Measurements from ENCODE around the gene ZNF365. TPM values are rescaled to one million over a fixed set of nuclear protein-coding genes. Genes with fewer than 3 reads are reported as not detected.
"Not testable (repeated sequence)": the region's sequence is repeated elsewhere in the genome, so short reads cannot be mapped to it uniquely, and the experiment has no call there.

ZNF365 gene
- total RNA-seq, 1 donor from 2014 or later: 0.74 TPM

GRCh38 chr10:62343000-62343399, 31.2 kb upstream of the ZNF365 start:
- no peak for DNase-seq (ENCODE audit: extremely low spot score in 2 of 2)
- Histone ChIP-seq H3K27ac (no peak overlapping the region), H3K36me3 (no peaks in the 10 kb centered on the region), H3K9me3 (no peaks in the 10 kb centered on the region), H3K27me3 (no peaks in the 10 kb centered on the region), H3K4me3 (no peak overlapping the region), H3K4me1 (no peaks in the 10 kb centered on the region)
- intact Hi-C loops (cut with DNase I): no loop called here
- TF ChIP-seq POLR2AphosphoS5 (IDR thresholded peaks at IDR 0.05; ENCODE audit: insufficient read depth in 1 of 2, low read depth in 1 of 2): no peak
- TF ChIP-seq, protein P1, sequence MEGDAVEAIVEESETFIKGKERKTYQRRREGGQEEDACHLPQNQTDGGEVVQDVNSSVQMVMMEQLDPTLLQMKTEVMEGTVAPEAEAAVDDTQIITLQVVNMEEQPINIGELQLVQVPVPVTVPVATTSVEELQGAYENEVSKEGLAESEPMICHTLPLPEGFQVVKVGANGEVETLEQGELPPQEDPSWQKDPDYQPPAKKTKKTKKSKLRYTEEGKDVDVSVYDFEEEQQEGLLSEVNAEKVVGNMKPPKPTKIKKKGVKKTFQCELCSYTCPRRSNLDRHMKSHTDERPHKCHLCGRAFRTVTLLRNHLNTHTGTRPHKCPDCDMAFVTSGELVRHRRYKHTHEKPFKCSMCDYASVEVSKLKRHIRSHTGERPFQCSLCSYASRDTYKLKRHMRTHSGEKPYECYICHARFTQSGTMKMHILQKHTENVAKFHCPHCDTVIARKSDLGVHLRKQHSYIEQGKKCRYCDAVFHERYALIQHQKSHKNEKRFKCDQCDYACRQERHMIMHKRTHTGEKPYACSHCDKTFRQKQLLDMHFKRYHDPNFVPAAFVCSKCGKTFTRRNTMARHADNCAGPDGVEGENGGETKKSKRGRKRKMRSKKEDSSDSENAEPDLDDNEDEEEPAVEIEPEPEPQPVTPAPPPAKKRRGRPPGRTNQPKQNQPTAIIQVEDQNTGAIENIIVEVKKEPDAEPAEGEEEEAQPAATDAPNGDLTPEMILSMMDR (IDR thresholded peaks at IDR 0.05): no peak

DNA sequence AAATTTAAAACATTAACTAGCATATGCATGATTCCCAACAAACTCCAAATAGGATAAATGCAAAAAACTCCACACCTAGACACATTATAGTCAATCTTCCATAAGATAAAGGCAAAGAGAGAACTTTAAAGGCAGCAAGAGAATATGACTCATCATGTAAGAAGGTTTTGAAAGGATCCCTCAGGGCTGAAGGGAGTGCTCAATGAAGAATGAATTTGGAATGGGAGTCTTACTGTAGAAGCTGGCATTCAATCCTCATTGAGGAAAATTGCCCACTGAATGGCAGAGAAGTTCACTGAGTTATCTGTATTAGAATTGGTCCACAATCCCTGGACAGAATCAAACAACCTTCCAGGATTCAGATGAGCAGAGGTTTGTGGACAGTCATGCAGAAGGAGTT, 26.1 kb upstream of the ZNF365 start:
- H3K27me3 ChIP-seq: no peaks in the 10 kb centered on the region
- intact Hi-C loops (cut with DNase I): no loop called here
- H3K36me3 ChIP-seq: no peaks in the 10 kb centered on the region
- H3K9me3 ChIP-seq: no peaks in the 10 kb centered on the region
- H3K27ac ChIP-seq: no peak overlapping the region
- H3K4me3 ChIP-seq: no peak overlapping the region
- TF ChIP-seq POLR2AphosphoS5 (IDR thresholded peaks at IDR 0.05; ENCODE audit: insufficient read depth in 1 of 2, low read depth in 1 of 2) (no peak), POLR2A (IDR thresholded peaks at IDR 0.05) (no peak)
- TF ChIP-seq, protein P1 (IDR thresholded peaks at IDR 0.05): no peak
- DNase-seq (ENCODE audit: extremely low spot score in 2 of 2): no peak
- H3K4me1 ChIP-seq: no peaks in the 10 kb centered on the region

DNA sequence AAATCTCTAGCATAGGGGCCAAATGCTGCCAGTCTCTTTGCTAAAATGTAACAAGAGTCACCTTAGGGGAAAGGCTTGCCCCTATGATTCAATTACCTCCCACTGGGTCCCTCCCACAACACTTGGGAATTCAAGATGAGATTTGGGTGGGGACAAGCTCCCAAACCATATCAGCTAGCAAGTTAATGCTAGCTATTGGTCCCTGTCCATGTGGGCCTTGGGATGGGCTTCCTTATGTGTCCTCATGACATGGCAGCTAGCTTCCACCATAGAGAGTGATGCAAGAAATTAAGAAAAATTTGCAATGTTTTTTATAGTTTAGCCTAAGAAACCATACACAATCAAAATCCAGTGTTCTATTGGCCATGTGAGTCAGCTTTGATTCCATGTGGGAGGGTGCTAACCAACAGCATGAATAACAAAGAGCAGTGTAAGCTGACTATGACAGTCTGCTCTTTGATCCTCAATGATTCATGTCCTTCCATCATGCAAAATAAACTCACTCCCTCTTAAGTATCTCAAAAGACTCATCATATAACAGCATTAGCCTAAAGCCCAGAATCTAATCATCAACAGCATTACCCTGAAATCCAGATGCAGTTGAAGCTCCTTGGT, 21.7 kb upstream of the ZNF365 start:
- DNase-seq (ENCODE audit: extremely low spot score in 2 of 2): no peak
- intact Hi-C loops (cut with DNase I): no loop called here
- no peaks in the 10 kb centered on the region for H3K27me3 ChIP-seq
- no peaks in the 10 kb centered on the region for H3K36me3 ChIP-seq
- H3K4me1 ChIP-seq: no peaks in the 10 kb centered on the region
- H3K9me3 ChIP-seq: no peaks in the 10 kb centered on the region
- H3K27ac ChIP-seq: no peak overlapping the region
- no peak overlapping the region for H3K4me3 ChIP-seq
- TF ChIP-seq, protein P1 (IDR thresholded peaks at IDR 0.05): no peak

DNA sequence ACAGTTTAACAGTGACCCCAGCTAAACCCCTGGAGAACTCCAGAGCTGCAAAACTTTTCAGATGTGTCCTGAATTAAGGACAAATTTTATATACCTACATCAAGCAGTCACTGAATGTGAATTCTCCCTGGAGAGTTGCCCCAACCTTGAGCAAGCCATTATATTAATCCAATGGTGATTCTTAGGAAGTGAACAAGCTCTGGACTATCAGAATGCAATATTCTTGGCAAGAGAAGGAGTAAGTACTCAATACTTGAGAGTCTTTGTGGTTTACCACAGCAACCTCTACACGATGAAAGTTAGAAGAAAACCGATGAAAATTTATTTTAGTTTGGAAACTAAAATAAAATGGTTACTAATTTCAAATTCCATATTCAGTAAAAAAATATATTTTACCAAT, 19.3 kb upstream of the ZNF365 start:
- Histone ChIP-seq H3K27ac (no peak overlapping the region), H3K36me3 (no peaks in the 10 kb centered on the region), H3K4me3 (no peak overlapping the region), H3K9me3 (no peaks in the 10 kb centered on the region), H3K4me1 (no peaks in the 10 kb centered on the region), H3K27me3 (no peaks in the 10 kb centered on the region)
- no peak for DNase-seq (ENCODE audit: extremely low spot score in 2 of 2)
- no peak for TF ChIP-seq POLR2AphosphoS5 (IDR thresholded peaks at IDR 0.05; ENCODE audit: insufficient read depth in 1 of 2, low read depth in 1 of 2)
- intact Hi-C loops (cut with DNase I): no loop called here

- intact Hi-C loops (cut with DNase I): no loop called here
- TF ChIP-seq, protein P1 (IDR thresholded peaks at IDR 0.05): no peak
- no peak for TF ChIP-seq POLR2AphosphoS5 (IDR thresholded peaks at IDR 0.05; ENCODE audit: insufficient read depth in 1 of 2, low read depth in 1 of 2)
- no peak for TF ChIP-seq POLR2A (IDR thresholded peaks at IDR 0.05)
Measured at GRCh38 chr10:62356447-62356846, 17.7 kb upstream of the ZNF365 start.

GRCh38 chr10:62358151-62358550, 16.0 kb upstream of the ZNF365 start:
- DNase-seq (ENCODE audit: extremely low spot score in 2 of 2); H3K36me3 ChIP-seq; H3K27me3 ChIP-seq; intact Hi-C loops (cut with DNase I); H3K4me3 ChIP-seq; H3K27ac ChIP-seq; H3K4me1 ChIP-seq; H3K9me3 ChIP-seq: not testable (repeated sequence)

More at GRCh38 chr10:62356447-62356846, 17.7 kb upstream of the ZNF365 start:
- DNase-seq (ENCODE audit: extremely low spot score in 2 of 2): no peak
- no peak overlapping the region for H3K4me3 ChIP-seq
- no peaks in the 10 kb centered on the region for H3K4me1 ChIP-seq
- H3K27me3 ChIP-seq: no peaks in the 10 kb centered on the region
- H3K36me3 ChIP-seq: no peaks in the 10 kb centered on the region
- no peaks in the 10 kb centered on the region for H3K9me3 ChIP-seq
- no peak overlapping the region for H3K27ac ChIP-seq

All from vagina (tissue), 2 donors.